HG03060 (cell line): ENCODE results near the gene MOB3B.
A peak's percentile ranks its signal among the peaks of the same experiment; 100 is the strongest.

Experiments
- ATAC-seq: cut with Tn5 transposase; IDR thresholded peaks from one replicate; pipeline ENCODE4 v1.9.1; 2021; ENCODE audit warnings: low read depth, moderate number of reproducible peaks; ENCODE audit not compliant: unreplicated experiment

MOB3B gene

DNA sequence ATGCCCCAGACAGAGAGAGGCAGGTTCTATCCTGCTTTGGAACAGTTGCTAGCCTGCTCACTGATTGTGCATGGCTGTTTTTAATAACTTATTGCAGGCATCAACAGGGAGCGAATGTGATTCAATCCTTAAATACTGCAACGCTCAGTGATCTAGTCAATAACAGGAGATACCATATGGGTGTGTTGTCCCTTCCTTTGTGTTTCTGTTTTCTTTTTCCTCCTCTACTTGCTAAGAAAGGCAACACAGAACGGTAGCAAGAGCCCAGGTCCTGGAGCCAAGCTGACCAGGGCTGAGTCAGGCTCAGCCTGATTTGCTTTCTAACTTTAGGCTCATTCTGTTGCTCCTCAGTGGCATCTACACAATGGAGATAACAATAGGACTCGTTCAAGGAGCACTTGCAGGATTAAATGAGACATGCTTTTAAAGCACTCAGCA is 134.1 kb downstream of the MOB3B start:
- no peak for ATAC-seq

DNA sequence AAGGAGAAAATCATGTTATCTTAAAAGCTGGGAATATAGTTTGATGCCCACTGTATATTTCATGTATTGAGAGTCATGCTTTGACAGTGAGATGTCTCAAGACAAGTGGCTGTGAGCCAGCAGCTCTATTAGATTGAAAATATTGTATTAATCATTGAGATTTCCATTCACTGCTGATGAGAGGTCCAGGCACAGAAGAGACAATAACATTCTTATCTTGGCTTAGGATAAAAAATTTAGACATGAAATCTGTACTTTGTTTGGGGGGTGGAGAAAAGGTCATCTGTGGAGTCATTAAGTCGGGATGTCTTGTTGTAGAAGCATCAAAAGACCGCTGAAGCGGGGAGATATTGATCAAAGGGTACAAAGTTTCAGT is 134.8 kb downstream of the MOB3B start:
- ATAC-seq = no peak

DNA sequence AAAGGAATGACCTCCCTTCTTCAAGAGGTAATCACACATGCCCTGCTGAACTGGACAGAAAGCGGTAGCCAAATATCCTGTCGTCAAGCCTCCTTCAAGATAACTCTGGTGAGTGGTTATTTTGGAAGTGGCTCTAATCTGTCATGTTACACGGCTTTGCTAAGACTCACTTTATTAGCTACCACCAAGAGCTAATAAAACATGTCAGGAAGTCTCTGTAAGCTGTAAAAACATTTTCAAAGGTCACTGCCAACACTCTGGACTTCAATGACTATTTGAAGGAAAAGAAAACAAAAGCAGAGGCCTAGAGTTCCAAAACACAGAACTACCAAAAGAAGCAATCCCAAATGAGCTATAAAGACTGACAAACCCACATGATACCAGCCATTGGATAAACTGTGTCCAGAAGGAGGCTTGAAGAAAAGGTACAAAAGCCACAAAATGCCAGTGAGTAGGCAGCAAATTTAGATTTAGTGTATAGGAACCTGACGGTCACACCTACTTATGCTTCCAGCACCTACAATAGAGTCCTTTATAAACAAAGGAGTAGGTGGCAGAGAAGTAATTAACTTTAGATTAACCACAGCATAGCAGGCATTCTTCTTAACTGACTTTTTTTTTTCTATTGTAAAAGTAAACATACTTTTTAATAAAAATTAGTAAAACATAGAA is 135.3 kb downstream of the MOB3B start:
- no peak for ATAC-seq

- no peak for ATAC-seq
These were observed 136.4 kb downstream of the MOB3B start for GRCh38 chr9:27393054-27393846.

DNA sequence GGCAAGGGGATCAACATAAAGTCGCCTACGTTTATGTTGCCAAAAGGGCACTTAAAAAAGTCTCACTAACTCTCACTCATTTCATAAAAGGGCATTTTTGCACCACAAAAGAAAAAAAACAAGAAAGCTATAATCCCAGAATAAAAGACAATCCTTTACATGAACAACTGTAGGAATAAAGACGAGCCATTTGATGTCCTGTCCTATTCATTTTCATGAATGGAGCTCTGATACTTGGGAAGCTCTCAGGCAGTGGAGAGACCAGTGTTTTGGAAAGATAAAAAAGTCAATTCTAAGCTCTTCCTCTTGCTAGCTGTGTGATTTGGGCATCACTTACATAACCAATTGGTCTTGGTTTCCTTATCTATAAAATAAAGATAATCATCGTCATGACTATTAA is 137.2 kb downstream of the MOB3B start:
- no peak for ATAC-seq

DNA sequence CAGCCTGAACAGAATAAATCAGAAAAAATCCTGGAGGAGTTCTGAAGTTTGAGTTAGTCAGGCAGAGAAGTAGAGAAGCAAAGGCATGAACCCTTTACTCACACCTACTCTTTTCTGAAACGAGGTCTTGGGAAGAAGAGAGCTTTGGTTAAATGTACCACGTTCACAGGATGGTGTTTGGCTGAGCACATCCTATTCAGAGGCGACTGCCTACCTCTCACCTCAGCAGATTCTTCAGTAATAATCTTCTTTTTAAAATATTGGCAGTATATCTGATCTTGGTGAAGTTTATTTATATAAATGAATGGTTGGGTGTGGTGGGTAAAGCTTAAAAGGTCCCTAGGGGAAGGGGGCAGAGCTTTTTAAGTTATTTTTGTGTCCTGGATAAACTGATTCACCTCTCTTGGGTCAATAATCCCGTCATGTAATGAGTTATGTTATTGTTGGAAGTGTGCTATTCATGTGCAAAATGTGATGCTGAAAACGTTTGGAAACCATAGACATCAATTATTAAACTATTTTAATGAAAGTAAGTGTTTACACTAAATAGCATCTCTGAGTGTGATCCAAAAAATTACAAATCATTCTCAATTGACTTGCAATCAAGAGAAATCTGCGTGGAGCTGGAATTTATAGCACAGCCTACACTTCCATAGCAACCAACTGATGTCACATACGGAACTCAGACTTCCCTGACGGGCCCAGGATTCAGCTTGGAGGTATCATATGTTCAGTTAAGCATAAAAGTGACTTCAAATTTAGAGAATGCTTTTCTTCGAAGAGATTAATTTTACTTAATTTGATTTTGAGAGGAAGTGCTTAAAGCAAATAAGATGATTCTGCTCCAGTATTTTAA is 138.3 kb downstream of the MOB3B start:
- no peak for ATAC-seq

DNA sequence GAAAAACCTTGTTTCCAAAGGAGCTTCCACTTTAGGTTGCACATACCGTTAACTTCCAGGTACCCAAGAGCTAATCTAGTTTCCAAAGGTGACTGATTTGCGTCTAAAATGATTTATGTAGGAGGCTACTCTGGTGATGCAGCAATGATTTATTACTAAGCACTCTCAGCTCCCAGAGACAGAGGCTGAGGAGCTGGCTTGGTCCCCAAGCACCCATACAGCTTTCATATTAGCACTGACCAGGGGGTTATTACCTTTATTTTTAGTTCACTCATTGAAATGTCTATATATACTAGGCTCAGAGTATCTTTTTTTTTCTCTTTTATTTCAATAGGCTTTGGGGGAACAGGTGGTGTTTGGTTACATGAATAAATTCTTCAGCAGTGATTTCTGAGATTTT is 141.5 kb downstream of the MOB3B start:
- no peak for ATAC-seq

DNA sequence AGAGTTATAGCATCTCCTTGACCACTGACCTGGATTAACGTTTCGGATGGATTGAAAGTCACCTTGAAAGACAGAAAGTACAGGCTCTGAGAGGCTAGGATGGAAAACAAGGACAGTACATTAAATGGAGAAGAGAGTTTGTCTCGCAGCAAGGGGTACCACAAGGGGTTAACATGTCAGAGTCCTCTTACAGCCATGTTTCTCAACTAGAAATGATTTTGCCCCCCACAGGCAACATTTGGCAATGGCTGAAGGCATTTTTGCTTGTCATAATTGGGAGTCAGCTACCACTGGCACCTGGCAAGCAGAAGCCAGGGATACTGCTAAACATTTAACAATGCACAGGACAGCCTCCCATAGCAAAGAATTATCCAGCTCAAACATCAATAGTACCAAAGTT is 141.9 kb downstream of the MOB3B start:
- no peak for ATAC-seq

GRCh38 chr9:27386571-27387091 is 143.0 kb downstream of the MOB3B start:
- no peak for ATAC-seq

- ATAC-seq = no peak
These were observed 143.8 kb downstream of the MOB3B start for GRCh38 chr9:27385606-27386322.

DNA sequence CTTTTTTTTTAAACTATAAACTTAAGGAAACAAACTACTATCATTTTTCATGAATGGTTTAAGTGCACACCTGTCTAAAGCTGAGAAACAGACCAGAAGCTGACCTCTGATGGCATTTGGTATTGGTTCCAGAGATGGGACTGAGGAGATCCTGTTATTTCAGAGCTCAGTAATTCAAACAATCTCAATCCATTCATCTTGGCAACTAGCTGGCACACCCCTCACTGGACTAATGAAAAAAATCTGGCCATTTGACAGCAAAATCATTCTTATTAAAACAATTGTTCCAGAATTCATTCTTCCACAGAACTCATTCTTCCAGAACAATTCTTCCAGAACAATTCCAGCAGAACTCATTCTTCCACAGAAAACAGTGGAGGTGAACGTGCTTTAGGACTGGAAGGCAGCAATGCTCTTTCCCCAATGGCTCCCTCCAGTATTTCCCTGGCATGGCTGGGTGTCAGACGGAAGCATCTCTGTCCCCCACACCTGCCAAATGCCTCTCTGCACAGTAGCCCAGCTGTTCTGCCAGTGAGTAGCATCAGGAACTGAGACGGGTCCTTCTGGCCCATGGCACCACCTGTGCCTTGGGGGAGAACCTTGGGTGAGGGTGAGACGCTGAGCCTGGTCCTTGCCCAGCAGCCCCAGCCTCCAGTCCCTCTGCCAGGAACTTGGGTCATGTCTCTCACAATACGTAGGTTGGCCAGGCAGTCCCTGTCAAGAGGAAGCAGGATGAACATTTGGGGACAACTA is 145.2 kb downstream of the MOB3B start:
- ATAC-seq = no peak

- no peak for ATAC-seq
These were observed 146.1 kb downstream of the MOB3B start for GRCh38 chr9:27383524-27383923.

DNA sequence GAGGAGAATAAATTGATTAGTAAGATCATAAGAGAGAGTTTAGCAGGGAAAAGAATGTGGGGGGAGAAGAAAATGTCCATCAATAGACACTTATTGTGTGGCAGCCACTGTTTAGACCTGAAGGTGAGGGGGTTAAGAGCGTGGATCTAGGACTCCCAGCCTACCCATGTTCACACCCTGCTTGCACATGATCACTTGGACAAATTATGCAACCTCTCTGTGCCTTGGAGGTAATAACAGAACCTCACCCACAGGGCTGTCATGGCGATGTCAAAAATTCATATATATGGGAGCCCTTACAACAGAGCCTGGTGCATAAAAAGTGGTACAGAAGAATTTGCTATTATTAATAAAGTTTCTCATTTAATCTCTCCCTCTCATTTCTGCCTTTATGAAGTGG is 146.6 kb downstream of the MOB3B start:
- ATAC-seq = no peak

GRCh38 chr9:27382308-27382707 is 147.3 kb downstream of the MOB3B start:
- ATAC-seq = no peak

DNA sequence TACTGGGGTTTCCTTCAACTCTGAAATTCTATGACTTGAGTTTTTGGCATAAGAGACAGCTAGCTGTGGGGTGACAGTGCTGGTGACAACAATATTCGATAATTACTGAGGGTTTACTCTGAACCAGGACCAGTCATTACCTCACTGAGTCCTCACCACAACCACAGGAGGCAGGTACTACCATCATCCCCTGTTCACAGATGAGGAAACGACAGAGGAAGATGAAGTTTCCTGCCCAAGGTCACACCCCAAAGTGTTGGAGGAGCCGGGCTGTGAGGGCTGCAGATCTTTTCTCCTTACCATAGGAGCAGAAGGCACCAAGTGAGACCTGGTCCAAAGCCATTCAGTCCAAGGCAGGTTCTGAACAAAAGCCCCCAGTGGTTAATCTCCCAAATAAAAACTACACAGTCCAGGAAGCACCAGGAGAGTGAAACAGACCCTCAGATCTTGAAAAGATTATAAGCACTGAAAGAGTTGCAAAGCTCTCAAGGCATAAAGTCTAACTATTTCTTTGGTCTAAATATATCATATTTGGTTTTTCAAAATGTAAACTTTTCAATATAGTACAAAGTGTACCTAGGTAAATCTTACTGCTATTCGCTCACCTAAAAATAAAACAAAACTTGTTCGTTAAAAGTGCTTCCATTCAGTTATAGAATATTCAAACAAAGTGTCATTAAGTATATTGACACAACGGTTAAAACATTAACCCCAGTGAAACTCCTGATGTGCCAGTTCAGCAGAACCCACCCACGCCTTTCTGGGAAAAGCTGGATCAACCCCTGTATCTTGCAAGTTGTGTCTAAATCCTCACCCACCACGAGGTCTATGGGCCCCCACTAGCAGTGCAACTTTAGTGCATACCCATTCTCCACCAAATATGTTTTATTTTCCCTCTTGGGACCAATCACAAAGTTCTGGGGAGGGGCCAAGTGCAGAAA is 150.0 kb downstream of the MOB3B start:
- no peak for ATAC-seq

DNA sequence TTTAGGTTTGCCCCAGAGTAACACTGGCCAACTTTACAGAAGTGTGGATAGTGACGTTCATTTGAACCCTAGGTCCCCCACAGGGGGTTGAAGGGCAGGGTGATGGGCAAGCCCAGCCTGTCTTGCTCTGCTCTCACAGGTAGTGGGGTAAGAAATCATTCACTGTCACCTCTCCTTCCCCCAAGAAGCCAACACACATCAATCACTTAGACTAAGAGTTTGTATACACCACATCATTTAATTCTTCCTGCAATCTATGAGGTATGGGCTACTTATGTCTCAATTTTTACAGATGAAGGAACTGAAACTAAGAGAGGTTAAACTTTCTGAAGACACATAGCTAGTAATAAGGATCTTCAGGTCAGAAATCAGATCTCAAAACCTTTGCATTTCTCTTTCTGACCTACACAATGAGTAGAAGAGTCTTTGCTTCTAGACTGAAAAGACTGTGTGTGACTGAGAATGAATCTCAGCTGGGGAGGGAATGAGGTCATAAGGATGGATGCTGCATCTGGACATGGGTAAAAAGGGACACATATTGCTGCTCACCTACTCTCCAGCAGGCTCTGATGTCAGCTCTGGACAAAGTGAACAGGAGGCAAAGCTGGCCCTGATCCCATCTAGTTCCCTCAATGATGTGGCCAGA is 151.7 kb downstream of the MOB3B start:
- peak; percentile 88 for ATAC-seq

DNA sequence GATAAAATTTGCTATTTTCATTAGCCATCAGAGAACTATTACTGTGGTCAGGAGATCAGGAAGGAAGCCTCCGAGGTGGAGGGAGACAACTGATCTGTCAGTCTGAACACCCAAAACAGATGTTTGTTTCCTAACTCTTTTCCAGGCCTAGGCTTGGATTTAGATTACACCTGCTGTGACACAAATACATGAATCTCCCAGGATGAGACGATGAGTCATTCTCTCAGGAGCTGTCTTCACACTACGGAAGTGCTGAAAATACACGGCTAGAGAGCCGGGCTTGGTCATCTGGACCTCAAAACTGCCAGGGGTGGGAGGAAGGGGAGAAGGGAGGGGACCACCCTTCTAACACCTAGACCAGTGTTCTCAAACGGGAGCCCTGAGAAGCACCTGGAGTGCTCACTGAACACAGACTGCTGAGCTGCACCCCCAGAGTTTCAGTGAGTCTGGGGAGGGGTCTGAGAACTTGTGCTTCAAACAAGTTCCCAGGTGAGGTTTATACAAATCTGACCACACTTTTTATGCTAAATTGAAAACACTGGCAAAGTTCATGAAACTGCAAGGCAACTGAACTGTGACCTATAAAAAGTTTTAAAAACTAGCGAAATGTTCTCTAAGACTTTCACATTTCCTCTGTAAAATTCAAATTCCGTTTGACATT is 152.3 kb downstream of the MOB3B start:
- ATAC-seq = no peak

- no peak for ATAC-seq
These were observed 155.8 kb downstream of the MOB3B start for GRCh38 chr9:27373851-27374250.
